C4-2B (cell line): ENCODE data around the gene MIEF1.

Experiments
- ZFX ChIP-seq: fragments of 450-650 bp; IDR thresholded peaks from 2 replicates; pipeline ENCODE4 v1.6.1; 2017
- TF ChIP-seq, protein P1 (sequence below): fragments of 450-650 bp; conservative IDR thresholded peaks from 2 replicates; pipeline ENCODE4 v1.5.1; 2017; ENCODE audit warnings: mild to moderate bottlenecking

DNA sequence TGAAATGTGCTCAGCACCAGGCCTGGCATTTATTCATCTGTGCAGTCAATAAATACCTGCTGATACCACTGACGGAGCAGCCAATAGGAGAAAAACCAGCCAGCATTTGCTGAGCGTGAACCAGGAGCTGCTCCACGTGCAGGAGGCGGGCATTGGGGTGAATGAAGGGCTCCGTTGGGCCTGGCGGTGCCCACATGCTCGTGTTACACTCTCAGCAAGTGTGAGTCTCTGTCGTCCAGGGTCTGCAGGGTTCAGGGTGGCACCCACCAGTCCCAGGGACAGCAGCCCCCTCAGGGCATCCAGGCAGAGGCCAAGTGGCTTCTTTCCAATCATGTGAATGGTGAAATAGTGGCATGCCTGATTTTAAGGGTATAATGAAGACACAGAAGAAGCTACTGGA is 34.6 kb downstream of the MIEF1 start:
- TF ChIP-seq, protein P1, sequence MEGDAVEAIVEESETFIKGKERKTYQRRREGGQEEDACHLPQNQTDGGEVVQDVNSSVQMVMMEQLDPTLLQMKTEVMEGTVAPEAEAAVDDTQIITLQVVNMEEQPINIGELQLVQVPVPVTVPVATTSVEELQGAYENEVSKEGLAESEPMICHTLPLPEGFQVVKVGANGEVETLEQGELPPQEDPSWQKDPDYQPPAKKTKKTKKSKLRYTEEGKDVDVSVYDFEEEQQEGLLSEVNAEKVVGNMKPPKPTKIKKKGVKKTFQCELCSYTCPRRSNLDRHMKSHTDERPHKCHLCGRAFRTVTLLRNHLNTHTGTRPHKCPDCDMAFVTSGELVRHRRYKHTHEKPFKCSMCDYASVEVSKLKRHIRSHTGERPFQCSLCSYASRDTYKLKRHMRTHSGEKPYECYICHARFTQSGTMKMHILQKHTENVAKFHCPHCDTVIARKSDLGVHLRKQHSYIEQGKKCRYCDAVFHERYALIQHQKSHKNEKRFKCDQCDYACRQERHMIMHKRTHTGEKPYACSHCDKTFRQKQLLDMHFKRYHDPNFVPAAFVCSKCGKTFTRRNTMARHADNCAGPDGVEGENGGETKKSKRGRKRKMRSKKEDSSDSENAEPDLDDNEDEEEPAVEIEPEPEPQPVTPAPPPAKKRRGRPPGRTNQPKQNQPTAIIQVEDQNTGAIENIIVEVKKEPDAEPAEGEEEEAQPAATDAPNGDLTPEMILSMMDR: no peak
- no peak for TF ChIP-seq ZFX
